Panc1 (cell line): Measurements from ENCODE around the gene MB21D2. TPM values are rescaled to one million over a fixed set of nuclear protein-coding genes. Genes with fewer than 3 reads are reported as not detected.

Experiments used
- ATAC-seq: fragments of 200-7000 bp; cut with Tn5 transposase; 2 replicates; pipeline ENCODE4 v1.9.1; 2020; ENCODE audit warnings: mild to moderate bottlenecking, moderate library complexity
- BruUV-seq: library from RNA; stranded (reverse); fragments of 400-500 nt; replicated peaks from 2 replicates; lab custom pipeline; 2021; lab: Mats Ljungman, UMichigan
- CTCF ChIA-PET: fragments of 300-600 bp; sonication (Branson Sonifier 250); formaldehyde crosslinking; loops from one replicate; lab custom pipeline; 2022; ENCODE audit warnings: antibody characterized with exemption; lab: Charles Lee
- POLR2A ChIA-PET: fragments of 300-600 bp; sonication (Branson Sonifier 250); formaldehyde crosslinking; loops from one replicate; lab custom pipeline; 2022; ENCODE audit warnings: antibody characterized with exemption; lab: Charles Lee
- DNase-seq: peaks from one replicate; pipeline ENCODE4 v3.0.0-alpha.2; 2010; ENCODE audit warnings: low read depth, low spot score
- H3K27ac ChIP-seq: 2 replicates; pipeline ENCODE4 v1.5.1; 2011; ENCODE audit warnings: mild to moderate bottlenecking, low read length, inconsistent platforms
- H3K27me3 ChIP-seq: fragments of 200-500 bp; sonication (Bioruptor generic); 2 replicates; pipeline ENCODE4 v1.6.0; 2014; ENCODE audit warnings: low read length, inconsistent platforms; ENCODE audit not compliant: control insufficient read depth, insufficient read depth
- H3K36me3 ChIP-seq: fragments of 200-500 bp; sonication (Bioruptor generic); 2 replicates; pipeline ENCODE4 v1.5.1; 2014; ENCODE audit warnings: inconsistent platforms, mild to moderate bottlenecking, low read length, moderate library complexity; ENCODE audit not compliant: control insufficient read depth, insufficient read depth
- H3K4me1 ChIP-seq: 2 replicates; pipeline ENCODE4 v1.5.1; 2011; ENCODE audit warnings: inconsistent platforms, mild to moderate bottlenecking, low read length, moderate library complexity; ENCODE audit not compliant: control insufficient read depth, insufficient read depth
- H3K4me3 ChIP-seq, 2 experiments: 2 replicates each; pipeline ENCODE4 v1.5.1; 2011 to 2012; ENCODE audit warnings: low read depth in 2 of 2, low read length in 2 of 2, mild to moderate bottlenecking in 2 of 2, inconsistent platforms in 1 of 2, moderate library complexity in 1 of 2
- H3K9me3 ChIP-seq: fragments of 200-500 bp; sonication (Bioruptor generic); 2 replicates; pipeline ENCODE4 v1.5.1; 2014; ENCODE audit warnings: low read depth, mild to moderate bottlenecking, inconsistent platforms, low read length, moderate library complexity; ENCODE audit not compliant: control insufficient read depth, insufficient read depth
- CTCF ChIP-seq: fragments of 450-650 bp; IDR thresholded peaks from 2 replicates; pipeline ENCODE4 v1.5.1; 2017; ENCODE audit warnings: mild to moderate bottlenecking
- POLR2AphosphoS5 ChIP-seq: IDR thresholded peaks from 2 replicates; pipeline ENCODE4 v1.6.1; 2012; ENCODE audit warnings: mild to moderate bottlenecking, low read depth, low read length, moderate library complexity
- SIN3A ChIP-seq: IDR thresholded peaks from 2 replicates; pipeline ENCODE4 v1.6.1; 2012; ENCODE audit warnings: low read depth, mild to moderate bottlenecking, low read length, moderate library complexity, borderline replicate concordance; ENCODE audit not compliant: insufficient read depth
- TCF7L2 ChIP-seq: IDR thresholded peaks from 2 replicates; pipeline ENCODE4 v1.6.1; 2011; ENCODE audit warnings: mild to moderate bottlenecking, low read depth, low read length, inconsistent platforms
- in situ Hi-C: cut with HindIII; loops from 2 replicates; pipeline ENCODE4 v1.10.0; 2016; ENCODE audit warnings: low sequenced_read_pairs, low pct_unique_long_range_greater_than_20kb
- intact Hi-C: fragments of 100-400 bp; cut with micrococcal nuclease; formaldehyde crosslinking; loops from one replicate; pipeline ENCODE4 v1.10.0; 2022; ENCODE audit not compliant: unreplicated experiment
- total RNA-seq: library from RNA; stranded (reverse); gene quantifications from one replicate; pipeline ENCODE4 v1.2.1, GENCODE V29; 2021; ENCODE audit not compliant: unreplicated experiment
- TF ChIP-seq, protein P1 (sequence below), 2 experiments: IDR thresholded peaks; 2 replicates each; pipeline ENCODE4 v1.6.1; 2011 to 2012; ENCODE audit warnings: low read depth in 2 of 2, control low read depth in 1 of 2, low read length in 1 of 2, mild to moderate bottlenecking in 1 of 2, moderate library complexity in 1 of 2; ENCODE audit not compliant: insufficient read depth in 1 of 2

MB21D2 gene
- total RNA-seq, 1 experiment from 2014 or later: 7.8 TPM

- no peaks in the 10 kb centered on the region for H3K36me3 ChIP-seq
- no peak overlapping the region for H3K27ac ChIP-seq
- in situ Hi-C loops (no loop called here), intact Hi-C loops (no loop called here)
- no peaks in the 10 kb centered on the region for H3K9me3 ChIP-seq
- no TSS peak for BruUV-seq
- no peaks in the 10 kb centered on the region for H3K27me3 ChIP-seq
- H3K4me3 ChIP-seq: no peak overlapping the region
- CTCF ChIA-PET: interaction anchor here (0.6 kb wide), 1 partner anchor 21 kb away, joined by 4 read pairs; no protein-coding TSS in a partner anchor
- DNase-seq (no peak), ATAC-seq (no peak)
- POLR2A ChIA-PET: no interaction called here
- TF ChIP-seq, protein P1, sequence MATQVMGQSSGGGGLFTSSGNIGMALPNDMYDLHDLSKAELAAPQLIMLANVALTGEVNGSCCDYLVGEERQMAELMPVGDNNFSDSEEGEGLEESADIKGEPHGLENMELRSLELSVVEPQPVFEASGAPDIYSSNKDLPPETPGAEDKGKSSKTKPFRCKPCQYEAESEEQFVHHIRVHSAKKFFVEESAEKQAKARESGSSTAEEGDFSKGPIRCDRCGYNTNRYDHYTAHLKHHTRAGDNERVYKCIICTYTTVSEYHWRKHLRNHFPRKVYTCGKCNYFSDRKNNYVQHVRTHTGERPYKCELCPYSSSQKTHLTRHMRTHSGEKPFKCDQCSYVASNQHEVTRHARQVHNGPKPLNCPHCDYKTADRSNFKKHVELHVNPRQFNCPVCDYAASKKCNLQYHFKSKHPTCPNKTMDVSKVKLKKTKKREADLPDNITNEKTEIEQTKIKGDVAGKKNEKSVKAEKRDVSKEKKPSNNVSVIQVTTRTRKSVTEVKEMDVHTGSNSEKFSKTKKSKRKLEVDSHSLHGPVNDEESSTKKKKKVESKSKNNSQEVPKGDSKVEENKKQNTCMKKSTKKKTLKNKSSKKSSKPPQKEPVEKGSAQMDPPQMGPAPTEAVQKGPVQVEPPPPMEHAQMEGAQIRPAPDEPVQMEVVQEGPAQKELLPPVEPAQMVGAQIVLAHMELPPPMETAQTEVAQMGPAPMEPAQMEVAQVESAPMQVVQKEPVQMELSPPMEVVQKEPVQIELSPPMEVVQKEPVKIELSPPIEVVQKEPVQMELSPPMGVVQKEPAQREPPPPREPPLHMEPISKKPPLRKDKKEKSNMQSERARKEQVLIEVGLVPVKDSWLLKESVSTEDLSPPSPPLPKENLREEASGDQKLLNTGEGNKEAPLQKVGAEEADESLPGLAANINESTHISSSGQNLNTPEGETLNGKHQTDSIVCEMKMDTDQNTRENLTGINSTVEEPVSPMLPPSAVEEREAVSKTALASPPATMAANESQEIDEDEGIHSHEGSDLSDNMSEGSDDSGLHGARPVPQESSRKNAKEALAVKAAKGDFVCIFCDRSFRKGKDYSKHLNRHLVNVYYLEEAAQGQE (IDR thresholded peaks at IDR 0.05; ENCODE audit: insufficient read depth in 1 of 2, low read depth in 2 of 2, low read length in 1 of 2): no peak
- TF ChIP-seq SIN3A (no peak), TCF7L2 (no peak), POLR2AphosphoS5 (no peak), CTCF (no peak)
- H3K4me1 ChIP-seq: no peaks in the 10 kb centered on the region
Observed at GRCh38 chr3:192747145-192747544, 170.5 kb downstream of the MB21D2 start.

Other genes with a start within 250 kb of the MB21D2 start
- 0.51 TPM for gene FGF12, start 190.3 kb downstream of the MB21D2 start, total RNA-seq